ENCODE measurements around the gene MARCHF3. TPM values are rescaled to one million over a fixed set of nuclear protein-coding genes. Genes with fewer than 3 reads are reported as not detected.

MARCHF3 gene
- polyA plus RNA-seq, 1 donor from 2014 or later = 3.9 TPM

GRCh38 chr5:126869005-126869451 lies 161.3 kb downstream of the MARCHF3 start:
- H4K20me1 ChIP-seq (ENCODE audit: insufficient read depth) = no peaks in the 10 kb centered on the region
- H3K9ac ChIP-seq (ENCODE audit: low read length) = peak overlapping the region; percentile 49
- H3K9me3 ChIP-seq (ENCODE audit: low read length) = no peaks in the 10 kb centered on the region
- H3K79me2 ChIP-seq (replicated peaks; ENCODE audit: insufficient read depth, low read length) = no peaks in the 10 kb centered on the region
- no peak overlapping the region for H3K27ac ChIP-seq (ENCODE audit: low read length)
- H2AFZ ChIP-seq (ENCODE audit: low read depth, low read length) = peak overlapping the region; percentile 41
- H3F3A ChIP-seq (ENCODE audit: insufficient read depth, low read length, poor library complexity, severe bottlenecking) = peaks cover 3% of the 10 kb centered on the region
- no peaks in the 10 kb centered on the region for H3K36me3 ChIP-seq (ENCODE audit: insufficient read depth, low read length)
- peak overlapping the region; percentile 59 for H3K4me3 ChIP-seq (ENCODE audit: low read length)
- no peaks in the 10 kb centered on the region for H3K9me2 ChIP-seq (ENCODE audit: insufficient read depth, low read length)
- no peaks in the 10 kb centered on the region for H3K27me3 ChIP-seq (ENCODE audit: insufficient read depth, low read depth, low read length)
- TF ChIP-seq SMC3 (conservative IDR thresholded peaks at IDR 0.05; ENCODE audit: poor library complexity) (peak; percentile 22), EP300 (conservative IDR thresholded peaks at IDR 0.05; ENCODE audit: poor library complexity, severe bottlenecking) (no peak), EZH2 (IDR thresholded peaks at IDR 0.05; ENCODE audit: borderline replicate concordance, insufficient read depth, low read length, poor library complexity, severe bottlenecking) (no peak)
- H3K4me2 ChIP-seq (ENCODE audit: low read length) = no peak overlapping the region

- Histone ChIP-seq H3K27ac (ENCODE audit: low read length) (no peak overlapping the region), H3F3A (ENCODE audit: insufficient read depth, low read length, poor library complexity, severe bottlenecking) (peaks cover 3% of the 10 kb centered on the region), H3K4me2 (ENCODE audit: low read length) (no peak overlapping the region), H4K20me1 (ENCODE audit: insufficient read depth) (no peaks in the 10 kb centered on the region), H3K4me3 (ENCODE audit: low read length) (peak overlapping the region; percentile 59), H2AFZ (ENCODE audit: low read depth, low read length) (peak overlapping the region; percentile 41), H3K36me3 (ENCODE audit: insufficient read depth, low read length) (no peaks in the 10 kb centered on the region), H3K9me3 (ENCODE audit: low read length) (no peaks in the 10 kb centered on the region), H3K9ac (ENCODE audit: low read length) (peak overlapping the region; percentile 49), H3K27me3 (ENCODE audit: insufficient read depth, low read depth, low read length) (no peaks in the 10 kb centered on the region), H3K79me2 (replicated peaks; ENCODE audit: insufficient read depth, low read length) (no peaks in the 10 kb centered on the region), H3K9me2 (ENCODE audit: insufficient read depth, low read length) (no peaks in the 10 kb centered on the region)
- TF ChIP-seq MXI1 (conservative IDR thresholded peaks at IDR 0.05; ENCODE audit: poor library complexity, severe bottlenecking) (no peak), TAF1 (IDR thresholded peaks at IDR 0.05; ENCODE audit: low read depth) (no peak), RAD21 (conservative IDR thresholded peaks at IDR 0.05) (no peak), SMC3 (conservative IDR thresholded peaks at IDR 0.05; ENCODE audit: poor library complexity) (no peak), EP300 (conservative IDR thresholded peaks at IDR 0.05; ENCODE audit: poor library complexity, severe bottlenecking) (no peak), REST (IDR thresholded peaks at IDR 0.05; ENCODE audit: borderline replicate concordance) (no peak), POLR2AphosphoS5 (IDR thresholded peaks at IDR 0.05) (no peak), EZH2 (IDR thresholded peaks at IDR 0.05; ENCODE audit: borderline replicate concordance, insufficient read depth, low read length, poor library complexity, severe bottlenecking) (no peak), CTCF (IDR thresholded peaks at IDR 0.05; ENCODE audit: poor library complexity, severe bottlenecking) (no peak)
Measured at GRCh38 chr5:126868338-126869004, 161.9 kb downstream of the MARCHF3 start.

All from neural cell (in vitro differentiated cells).